HCT116 (cell line): ENCODE data around the gene CCNK. TPM values are rescaled to one million over a fixed set of nuclear protein-coding genes. Genes with fewer than 3 reads are reported as not detected.

Experiments used
- ATAC-seq: fragments of 200-7000 bp; cut with Tn5 transposase; 2 replicates; pipeline ENCODE4 v1.9.1; 2020; ENCODE audit warnings: mild to moderate bottlenecking, moderate library complexity
- BruUV-seq: library from RNA; stranded (reverse); fragments of 400-500 nt; replicated peaks from 2 replicates; lab custom pipeline; 2021; lab: Mats Ljungman, UMichigan
- CTCF ChIA-PET: fragments of 300-600 bp; sonication (Branson Sonifier 250); formaldehyde crosslinking; loops from one replicate; lab custom pipeline; 2021; ENCODE audit warnings: antibody characterized with exemption; lab: Charles Lee
- POLR2A ChIA-PET: fragments of 300-600, 350-600 bp; sonication (Branson Sonifier 250); formaldehyde crosslinking; loops from one replicate; lab custom pipeline; 2021; ENCODE audit warnings: antibody characterized with exemption; lab: Charles Lee
- RAD21 ChIA-PET, 2 experiments: fragments of 300-600 bp; sonication (Branson Sonifier 250); formaldehyde crosslinking; loops; one replicate each; lab custom pipeline; 2023; ENCODE audit warnings: low total read pairs in 2 of 2; ENCODE audit not compliant: uncharacterized antibody in 2 of 2, unreplicated experiment in 2 of 2, low non-redundant PET in 1 of 2; lab: Charles Lee
- DNase-seq: peaks from one replicate; pipeline ENCODE4 v3.0.0-alpha.2; 2010; ENCODE audit warnings: low read depth, low spot score
- H2AFZ ChIP-seq: fragments of 200-600 bp; shearing (Covaris generic), sonication (generic); 2 replicates; pipeline ENCODE4 v1.6.1; 2017; ENCODE audit warnings: low read depth, mixed run types, mixed read lengths, antibody characterized with exemption, low read length; ENCODE audit not compliant: poor library complexity, severe bottlenecking
- H3K27ac ChIP-seq: 2 replicates; pipeline ENCODE4 v1.5.1; 2012; ENCODE audit warnings: low read depth, low read length
- H3K27me3 ChIP-seq: fragments of 200-600 bp; sonication (generic); 2 replicates; pipeline ENCODE4 v1.6.1; 2016; ENCODE audit warnings: mixed run types, low read length, mixed read lengths; ENCODE audit not compliant: insufficient read depth
- H3K36me3 ChIP-seq, 2 experiments: fragments of 200-500 bp in 1 of 2; fragments of 200-600 bp in 1 of 2; sonication (Bioruptor generic) in 1 of 2; sonication (generic) in 1 of 2; 2 replicates each; pipeline versions ENCODE4 v1.5.1 to v1.6.1; 2014 to 2016; ENCODE audit warnings: low read length in 2 of 2, inconsistent platforms in 1 of 2, mixed read lengths in 1 of 2, mixed run types in 1 of 2; ENCODE audit not compliant: insufficient read depth in 2 of 2, control insufficient read depth in 1 of 2
- H3K4me1 ChIP-seq, 2 experiments: fragments of 200-600 bp in 1 of 2; sonication (generic) in 1 of 2; 2 replicates each; pipeline versions ENCODE4 v1.5.1 to v1.6.1; 2012 to 2017; ENCODE audit warnings: low read length in 2 of 2, inconsistent platforms in 1 of 2, mild to moderate bottlenecking in 1 of 2, mixed read lengths in 1 of 2, mixed run types in 1 of 2, moderate library complexity in 1 of 2; ENCODE audit not compliant: insufficient read depth in 2 of 2, control insufficient read depth in 1 of 2
- H3K4me2 ChIP-seq: fragments of 200-600 bp; sonication (generic); 2 replicates; pipeline ENCODE4 v1.6.1; 2017; ENCODE audit warnings: mixed run types, low read length, mixed read lengths
- H3K4me3 ChIP-seq, 2 experiments: fragments of 200-600 bp in 1 of 2; sonication (generic) in 1 of 2; replicated peaks in 1 of 2; 2 replicates each; pipeline ENCODE4 v1.5.1; 2011 to 2016; ENCODE audit warnings: low read length in 2 of 2, control low read depth in 1 of 2, low read depth in 1 of 2, mild to moderate bottlenecking in 1 of 2, mixed read lengths in 1 of 2, mixed run types in 1 of 2
- H3K79me2 ChIP-seq: fragments of 200-600 bp; sonication (generic); 2 replicates; pipeline ENCODE4 v1.6.1; 2017; ENCODE audit warnings: mild to moderate bottlenecking, mixed run types, low read length, moderate library complexity, mixed read lengths; ENCODE audit not compliant: insufficient read depth
- H3K9ac ChIP-seq: fragments of 200-600 bp; sonication (generic); 2 replicates; pipeline ENCODE4 v1.6.1; 2016; ENCODE audit warnings: low read length, mixed read lengths
- H3K9me2 ChIP-seq: fragments of 200-600 bp; sonication (generic), shearing (Covaris generic); 2 replicates; pipeline ENCODE4 v1.6.1; 2017; ENCODE audit warnings: mixed run types, mild to moderate bottlenecking, moderate library complexity; ENCODE audit not compliant: insufficient read depth
- H3K9me3 ChIP-seq, 2 experiments: fragments of 200-500 bp in 1 of 2; fragments of 200-600 bp in 1 of 2; sonication (Bioruptor generic) in 1 of 2; sonication (generic) in 1 of 2; 2 replicates each; pipeline ENCODE4 v1.6.1; 2014 to 2017; ENCODE audit warnings: low read length in 2 of 2, mixed read lengths in 2 of 2, inconsistent platforms in 1 of 2, low read depth in 1 of 2, mild to moderate bottlenecking in 1 of 2, mixed run types in 1 of 2, moderate library complexity in 1 of 2; ENCODE audit not compliant: control insufficient read depth in 1 of 2, insufficient read depth in 1 of 2
- H4K20me1 ChIP-seq: fragments of 200-600 bp; sonication (generic), shearing (Covaris generic); 2 replicates; pipeline ENCODE4 v1.6.1; 2017; ENCODE audit warnings: mixed run types, mild to moderate bottlenecking, moderate library complexity; ENCODE audit not compliant: insufficient read depth
- ATF3 ChIP-seq: IDR thresholded peaks from 2 replicates; pipeline ENCODE4 v1.6.1; 2012
- CEBPB ChIP-seq: IDR thresholded peaks from 2 replicates; pipeline ENCODE4 v1.6.1; 2012; ENCODE audit warnings: low read depth
- CTCF ChIP-seq, 3 experiments: fragments of 200-600 bp in 1 of 3; sonication (generic) in 1 of 3; IDR thresholded peaks in 2 of 3; conservative IDR thresholded peaks in 1 of 3; 2 replicates each; pipeline ENCODE4 v1.5.1; 2012 to 2017; ENCODE audit warnings: low read depth in 2 of 3, low read length in 2 of 3, antibody characterized with exemption in 1 of 3, borderline replicate concordance in 1 of 3, control low read depth in 1 of 3, mild to moderate bottlenecking in 1 of 3, mixed read lengths in 1 of 3, mixed run types in 1 of 3, moderate library complexity in 1 of 3; ENCODE audit not compliant: insufficient read depth in 1 of 3
- EGR1 ChIP-seq: IDR thresholded peaks from 2 replicates; pipeline ENCODE4 v1.6.1; 2012; ENCODE audit warnings: low read depth
- ELF1 ChIP-seq: IDR thresholded peaks from 2 replicates; pipeline ENCODE4 v1.6.1; 2012; ENCODE audit warnings: low read depth, borderline replicate concordance
- EZH2phosphoT487 ChIP-seq: fragments of 200-600 bp; IDR thresholded peaks from 2 replicates; pipeline ENCODE4 v1.6.1; 2018; ENCODE audit warnings: antibody characterized with exemption, borderline replicate concordance
- JUND ChIP-seq: IDR thresholded peaks from 2 replicates; pipeline ENCODE4 v1.6.1; 2012
- POLR2A ChIP-seq: IDR thresholded peaks from 2 replicates; pipeline ENCODE4 v1.7.0; 2011; ENCODE audit warnings: borderline replicate concordance; ENCODE audit not compliant: insufficient read depth, insufficient read length; ENCODE audit errors: extremely low read depth
- RAD21 ChIP-seq: IDR thresholded peaks from 2 replicates; pipeline ENCODE4 v1.6.1; 2012; ENCODE audit warnings: low read depth, mild to moderate bottlenecking
- REST ChIP-seq: IDR thresholded peaks from 2 replicates; pipeline ENCODE4 v1.6.1; 2012; ENCODE audit warnings: low read depth
- TCF7L2 ChIP-seq: IDR thresholded peaks from 2 replicates; pipeline ENCODE4 v1.7.0; 2011; ENCODE audit warnings: borderline replicate concordance, inconsistent platforms; ENCODE audit not compliant: insufficient read depth, insufficient read length; ENCODE audit errors: extremely low read depth
- YY1 ChIP-seq: IDR thresholded peaks from 2 replicates; pipeline ENCODE4 v1.6.1; 2011; ENCODE audit warnings: low read length, low read depth, moderate library complexity, mild to moderate bottlenecking; ENCODE audit not compliant: insufficient replicate concordance; ENCODE audit errors: extremely low read depth
- intact Hi-C: fragments of 100-400 bp; cut with micrococcal nuclease; formaldehyde crosslinking; loops from 2 replicates; pipeline ENCODE4 v1.10.0; 2022
- total RNA-seq: library from RNA; stranded (reverse); gene quantifications from one replicate; pipeline ENCODE4 v1.2.1, GENCODE V29; 2021; ENCODE audit not compliant: unreplicated experiment

The CCNK gene
- total RNA-seq, 1 experiment from 2014 or later, result 68.2 TPM

DNA sequence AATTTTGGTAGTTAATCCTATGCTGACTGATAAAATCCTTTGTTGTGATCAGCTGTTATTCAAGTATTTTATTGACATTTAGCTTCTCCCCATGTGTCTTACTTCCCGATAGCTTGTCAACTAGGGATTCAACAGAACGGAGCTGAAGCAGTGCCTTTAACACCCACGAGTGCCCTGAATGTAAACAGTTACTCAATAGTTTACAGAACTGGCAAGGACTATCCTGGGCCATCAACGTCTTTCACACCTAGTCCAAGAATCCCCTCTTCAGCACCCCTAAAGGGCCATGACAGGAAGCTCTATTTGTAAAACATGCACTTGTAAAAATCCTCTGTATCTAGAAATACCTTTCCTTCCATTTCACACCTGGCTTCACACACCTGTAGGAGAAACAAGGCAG, 45.9 kb upstream of the CCNK start:
- no TSS peak for BruUV-seq

More for the DNA sequence above, 45.9 kb upstream of the CCNK start:
- H3K4me1 ChIP-seq, result no peaks in the 10 kb centered on the region
- no peak overlapping the region for H3K4me2 ChIP-seq
- ATAC-seq (no peak), DNase-seq (no peak)
- ChIA-PET POLR2A (no interaction called here), RAD21 (no interaction called here), CTCF (interaction anchor here (0.7 to 1.2 kb wide), 3 partner anchors 20 to 109 kb away, joined by 3 to 5 read pairs (median 4); no protein-coding TSS in a partner anchor)
- H3K9me3 ChIP-seq, result no peaks in the 10 kb centered on the region
- no peak overlapping the region for H2AFZ ChIP-seq
- no peaks in the 10 kb centered on the region for H4K20me1 ChIP-seq
- H3K4me3 ChIP-seq, result no peak overlapping the region
- H3K36me3 ChIP-seq, result peaks cover 4% of the 10 kb centered on the region in 2 experiments; a peak in 3 of 4 replicates
- TF ChIP-seq ELF1, result no peak
- TF ChIP-seq ATF3, result no peak
- no peak for TF ChIP-seq REST
- TF ChIP-seq TCF7L2, result no peak
- no peak for TF ChIP-seq EGR1
- no peak for TF ChIP-seq RAD21
- TF ChIP-seq JUND, result no peak
- TF ChIP-seq POLR2A, result no peak
- TF ChIP-seq EZH2phosphoT487, result no peak
- TF ChIP-seq CEBPB, result no peak
- TF ChIP-seq CTCF (IDR thresholded peaks at IDR 0.05 in 2 of 3, conservative IDR thresholded peaks at IDR 0.05 in 1 of 3; ENCODE audit: borderline replicate concordance in 1 of 3, insufficient read depth in 1 of 3, low read depth in 2 of 3, low read length in 2 of 3), result no peak
- TF ChIP-seq YY1, result no peak
- H3K27me3 ChIP-seq, result no peaks in the 10 kb centered on the region
- H3K27ac ChIP-seq, result no peak overlapping the region
- H3K9ac ChIP-seq, result no peak overlapping the region
- intact Hi-C loops, result no loop called here
- no peaks in the 10 kb centered on the region for H3K79me2 ChIP-seq
- H3K9me2 ChIP-seq, result no peaks in the 10 kb centered on the region
